ENCODE data around the gene ANKRD45.
"Not testable (repeated sequence)": the region's sequence is repeated elsewhere in the genome, so short reads cannot be mapped to it uniquely, and the experiment has no call there.

DNA sequence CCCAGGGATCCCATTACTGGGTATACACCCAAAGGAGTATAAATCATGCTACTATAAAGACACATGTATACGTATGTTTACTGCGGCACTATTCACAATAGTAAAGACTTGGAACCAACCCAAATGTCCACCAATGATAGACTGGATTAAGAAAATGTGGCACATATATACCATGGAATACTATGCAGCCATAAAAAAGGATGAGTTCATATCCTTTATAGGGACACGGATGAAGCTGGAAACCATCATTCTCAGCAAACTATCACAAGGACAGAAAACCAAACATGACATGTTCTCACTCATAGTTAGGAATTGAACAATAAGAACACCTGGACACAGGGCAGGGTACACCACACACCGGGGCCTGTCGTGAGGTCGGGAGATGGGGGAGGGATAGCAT lies 31.6 kb upstream of the ANKRD45 start:
- TF ChIP-seq, protein P1, sequence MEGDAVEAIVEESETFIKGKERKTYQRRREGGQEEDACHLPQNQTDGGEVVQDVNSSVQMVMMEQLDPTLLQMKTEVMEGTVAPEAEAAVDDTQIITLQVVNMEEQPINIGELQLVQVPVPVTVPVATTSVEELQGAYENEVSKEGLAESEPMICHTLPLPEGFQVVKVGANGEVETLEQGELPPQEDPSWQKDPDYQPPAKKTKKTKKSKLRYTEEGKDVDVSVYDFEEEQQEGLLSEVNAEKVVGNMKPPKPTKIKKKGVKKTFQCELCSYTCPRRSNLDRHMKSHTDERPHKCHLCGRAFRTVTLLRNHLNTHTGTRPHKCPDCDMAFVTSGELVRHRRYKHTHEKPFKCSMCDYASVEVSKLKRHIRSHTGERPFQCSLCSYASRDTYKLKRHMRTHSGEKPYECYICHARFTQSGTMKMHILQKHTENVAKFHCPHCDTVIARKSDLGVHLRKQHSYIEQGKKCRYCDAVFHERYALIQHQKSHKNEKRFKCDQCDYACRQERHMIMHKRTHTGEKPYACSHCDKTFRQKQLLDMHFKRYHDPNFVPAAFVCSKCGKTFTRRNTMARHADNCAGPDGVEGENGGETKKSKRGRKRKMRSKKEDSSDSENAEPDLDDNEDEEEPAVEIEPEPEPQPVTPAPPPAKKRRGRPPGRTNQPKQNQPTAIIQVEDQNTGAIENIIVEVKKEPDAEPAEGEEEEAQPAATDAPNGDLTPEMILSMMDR (IDR thresholded peaks at IDR 0.05) = not testable (repeated sequence)
- not testable (repeated sequence) for TF ChIP-seq EZH2phosphoT487 (IDR thresholded peaks at IDR 0.05)
